ENCODE data around the gene HOXD8. TPM values are rescaled to one million over a fixed set of nuclear protein-coding genes. Genes with fewer than 3 reads are reported as not detected.
A peak's percentile ranks its signal among the peaks of the same experiment; 100 is the strongest.

HOXD8 gene
- total RNA-seq, 1 donor from 2014 or later, result 13.3 TPM

DNA sequence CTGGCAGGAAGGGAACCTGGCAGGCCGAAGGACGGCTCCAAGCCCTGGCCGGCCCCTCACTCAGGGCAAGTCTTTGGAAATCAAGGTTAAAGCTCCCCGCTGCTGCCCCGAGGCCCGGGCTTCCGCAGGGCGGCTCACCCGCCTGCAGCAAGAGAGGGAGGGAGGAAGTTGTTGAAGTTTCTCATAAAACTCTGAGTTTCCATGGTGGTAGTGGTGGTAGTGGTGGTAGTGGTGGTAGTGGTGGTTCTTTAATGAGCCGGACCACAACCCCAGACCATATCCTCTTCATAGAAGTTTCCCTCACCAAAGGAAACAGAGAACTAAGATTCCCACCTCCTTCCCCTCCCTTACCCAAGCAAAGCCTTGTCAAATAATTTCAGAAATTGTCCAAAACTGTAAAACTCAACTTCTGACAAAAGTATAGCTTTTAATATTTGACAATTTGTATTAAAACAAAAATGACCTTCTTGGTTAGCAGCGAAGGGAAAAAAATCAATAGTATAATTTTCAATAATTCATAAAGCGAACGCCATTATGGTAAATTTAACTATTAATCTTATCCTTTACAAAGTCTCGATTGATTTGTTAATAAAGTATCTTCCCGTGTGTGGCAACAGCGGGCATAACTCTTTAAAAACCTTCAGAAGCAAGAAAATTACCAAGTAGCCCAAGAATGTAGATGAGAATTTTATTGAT is 14.4 kb upstream of the HOXD8 start:
- DNase-seq (ENCODE audit: low spot score), result no peak

DNA sequence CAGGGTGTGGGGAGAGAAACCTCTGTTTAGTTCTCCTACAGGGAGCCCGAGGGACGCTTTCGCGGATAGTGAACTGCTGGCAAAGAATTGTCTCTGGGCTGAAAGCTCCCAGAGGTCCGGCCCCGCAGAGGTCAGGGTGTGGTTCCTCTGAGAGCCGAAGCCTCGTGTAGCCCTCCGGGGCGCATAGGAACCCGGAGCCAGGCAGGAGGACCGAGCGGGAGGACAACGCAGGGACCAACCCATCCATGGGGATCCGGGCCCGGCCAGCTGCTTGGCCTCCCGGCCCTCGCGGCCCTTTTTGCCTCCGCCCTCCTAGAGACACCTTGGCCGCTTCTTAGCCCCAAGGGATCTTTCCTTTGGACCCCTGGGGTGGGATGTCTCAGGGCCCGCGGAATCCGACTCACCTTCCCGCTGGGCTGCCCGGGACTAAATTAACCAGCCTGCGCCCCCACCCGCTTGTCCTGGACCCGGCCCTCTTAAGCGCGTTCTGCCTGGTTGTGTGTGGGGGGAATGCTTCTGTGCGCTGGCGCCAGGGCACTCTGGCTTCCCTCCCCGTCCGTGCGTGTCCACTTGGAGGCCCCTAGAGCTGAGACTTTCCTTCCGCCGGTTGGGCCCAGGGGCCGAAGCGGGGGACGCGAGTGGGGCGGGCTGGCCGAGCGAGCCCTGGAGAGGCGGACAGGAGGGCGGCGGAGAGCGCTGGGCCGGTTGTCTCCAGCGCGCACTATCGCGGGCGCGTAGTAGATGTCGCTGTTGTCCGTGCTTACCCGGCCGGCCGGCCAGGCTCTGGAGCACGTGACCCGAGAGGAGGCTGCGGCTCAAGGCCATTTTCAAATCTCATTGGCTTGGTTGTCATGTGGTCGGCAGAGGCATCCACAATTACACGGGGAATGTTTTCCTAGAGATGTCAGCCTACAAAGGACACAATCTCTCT is 13.4 kb upstream of the HOXD8 start, which contains the start of gene HOXD10:
HOXD10 (plus strand) TSS at position 896 of the 931 bp plus-strand sequence. CDS start 56 bp downstream, outside the sequence.
- DNase-seq (ENCODE audit: low spot score), result peak; percentile 90

DNA sequence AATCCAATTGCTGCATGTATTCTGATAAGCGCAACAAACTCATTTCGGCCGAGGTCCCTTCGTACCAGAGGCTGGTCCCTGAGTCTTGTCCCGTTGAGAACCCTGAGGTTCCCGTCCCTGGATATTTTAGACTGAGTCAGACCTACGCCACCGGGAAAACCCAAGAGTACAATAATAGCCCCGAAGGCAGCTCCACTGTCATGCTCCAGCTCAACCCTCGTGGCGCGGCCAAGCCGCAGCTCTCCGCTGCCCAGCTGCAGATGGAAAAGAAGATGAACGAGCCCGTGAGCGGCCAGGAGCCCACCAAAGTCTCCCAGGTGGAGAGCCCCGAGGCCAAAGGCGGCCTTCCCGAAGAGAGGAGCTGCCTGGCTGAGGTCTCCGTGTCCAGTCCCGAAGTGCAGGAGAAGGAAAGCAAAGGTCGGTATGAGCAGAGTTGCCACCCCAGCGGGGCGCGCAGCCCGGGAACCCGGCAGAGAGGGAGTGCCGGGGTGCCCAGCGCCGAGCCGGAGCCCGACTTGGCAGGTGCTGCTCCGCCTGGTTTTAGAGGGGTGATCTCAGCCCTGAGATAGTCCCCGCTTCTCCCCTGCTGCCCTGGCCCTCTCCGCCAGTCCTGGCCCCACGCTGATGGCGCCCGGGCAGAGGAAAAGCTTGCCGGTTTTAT is 12.2 kb upstream of the HOXD8 start:
- DNase-seq (ENCODE audit: low spot score), result peak; percentile 82

DNA sequence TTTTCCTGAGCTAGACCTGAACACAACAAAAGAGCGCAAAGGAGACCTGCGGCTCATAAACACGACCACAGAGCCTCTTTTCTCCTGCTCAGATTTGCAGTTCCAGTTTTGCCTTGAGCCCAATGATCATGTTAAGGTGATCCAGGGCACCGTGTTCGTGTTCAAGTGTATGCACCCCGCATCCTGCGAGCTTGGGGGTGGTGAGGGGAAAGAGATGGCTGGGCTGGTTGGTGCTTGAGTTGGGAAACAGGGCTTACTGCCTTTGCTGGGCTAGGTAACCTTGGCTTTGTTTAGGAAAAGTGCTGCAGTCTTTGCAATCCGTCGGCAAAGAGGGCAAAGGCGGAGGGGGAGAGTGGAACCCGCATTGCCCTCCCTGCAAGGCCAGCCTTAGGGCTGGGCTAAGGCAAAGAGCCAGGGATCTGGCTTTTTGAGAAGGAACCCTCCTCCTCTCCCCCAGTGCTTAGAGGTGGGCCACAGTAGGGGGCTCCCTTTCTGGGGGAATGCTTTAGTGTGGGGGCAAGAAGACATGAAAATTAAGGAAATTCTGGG is 11.6 kb upstream of the HOXD8 start:
- peak; percentile 84 for DNase-seq (ENCODE audit: low spot score)

DNA sequence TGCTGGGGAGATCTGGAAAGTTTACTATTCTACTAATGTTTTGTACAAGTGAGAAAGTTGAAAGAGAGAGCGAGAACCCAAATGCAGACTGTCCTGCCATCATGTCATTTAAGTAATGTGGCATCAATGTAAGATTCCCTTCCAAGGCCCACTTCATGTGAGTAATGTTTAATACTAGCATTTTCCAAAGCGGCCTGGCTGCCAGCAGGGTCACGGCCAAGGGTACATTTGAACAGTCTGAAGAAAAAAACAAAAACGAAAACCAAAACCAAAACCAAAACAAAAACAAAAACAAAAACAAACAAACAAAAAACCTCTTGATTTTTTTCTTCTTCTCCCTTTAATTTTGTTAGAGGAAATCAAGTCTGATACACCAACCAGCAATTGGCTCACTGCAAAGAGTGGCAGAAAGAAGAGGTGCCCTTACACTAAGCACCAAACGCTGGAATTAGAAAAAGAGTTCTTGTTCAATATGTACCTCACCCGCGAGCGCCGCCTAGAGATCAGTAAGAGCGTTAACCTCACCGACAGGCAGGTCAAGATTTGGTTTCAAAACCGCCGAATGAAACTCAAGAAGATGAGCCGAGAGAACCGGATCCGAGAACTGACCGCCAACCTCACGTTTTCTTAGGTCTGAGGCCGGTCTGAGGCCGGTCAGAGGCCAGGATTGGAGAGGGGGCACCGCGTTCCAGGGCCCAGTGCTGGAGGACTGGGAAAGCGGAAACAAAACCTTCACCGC is 10.7 kb upstream of the HOXD8 start:
- DNase-seq (ENCODE audit: low spot score), result peak; percentile 55

DNA sequence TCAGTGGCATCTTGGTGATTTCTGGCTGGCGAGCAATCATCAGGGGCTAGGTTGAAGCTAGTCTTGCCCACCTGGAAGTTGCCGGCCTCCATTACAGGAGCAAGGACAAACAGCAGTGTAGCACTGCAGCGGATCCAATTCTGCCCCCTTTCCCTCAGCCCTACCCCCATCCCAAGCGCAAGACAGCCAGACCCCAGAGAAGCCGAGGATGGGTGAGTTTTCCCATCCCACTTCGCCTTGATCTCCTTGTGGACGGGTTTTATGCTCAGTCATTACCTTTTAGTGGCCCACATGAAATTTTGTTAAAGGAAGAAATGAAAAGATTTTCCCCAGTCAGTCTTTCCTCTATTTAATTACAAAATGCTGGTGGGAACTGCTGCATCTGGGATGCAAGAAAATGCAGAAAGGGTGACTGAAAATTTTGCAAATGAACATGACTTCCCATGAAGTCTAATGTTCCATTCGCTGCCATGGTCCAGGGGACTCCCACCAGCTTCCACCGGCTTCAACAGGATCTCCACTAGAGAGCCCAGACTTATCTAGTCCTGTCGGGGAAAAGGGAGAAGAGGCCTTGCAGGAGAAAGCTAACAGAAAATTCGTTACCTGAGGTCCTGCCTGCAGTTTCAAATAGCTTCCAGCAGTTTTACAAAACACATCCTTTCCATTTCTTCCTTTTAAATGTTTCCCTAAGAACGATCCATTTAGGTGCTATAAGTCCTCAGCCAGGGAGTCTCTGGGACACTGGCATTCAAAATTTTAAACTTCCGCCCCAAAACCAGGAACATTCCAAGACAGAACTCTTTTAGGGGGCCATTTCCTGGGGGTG is 8.9 kb upstream of the HOXD8 start:
- DNase-seq (ENCODE audit: low spot score), result no peak

DNA sequence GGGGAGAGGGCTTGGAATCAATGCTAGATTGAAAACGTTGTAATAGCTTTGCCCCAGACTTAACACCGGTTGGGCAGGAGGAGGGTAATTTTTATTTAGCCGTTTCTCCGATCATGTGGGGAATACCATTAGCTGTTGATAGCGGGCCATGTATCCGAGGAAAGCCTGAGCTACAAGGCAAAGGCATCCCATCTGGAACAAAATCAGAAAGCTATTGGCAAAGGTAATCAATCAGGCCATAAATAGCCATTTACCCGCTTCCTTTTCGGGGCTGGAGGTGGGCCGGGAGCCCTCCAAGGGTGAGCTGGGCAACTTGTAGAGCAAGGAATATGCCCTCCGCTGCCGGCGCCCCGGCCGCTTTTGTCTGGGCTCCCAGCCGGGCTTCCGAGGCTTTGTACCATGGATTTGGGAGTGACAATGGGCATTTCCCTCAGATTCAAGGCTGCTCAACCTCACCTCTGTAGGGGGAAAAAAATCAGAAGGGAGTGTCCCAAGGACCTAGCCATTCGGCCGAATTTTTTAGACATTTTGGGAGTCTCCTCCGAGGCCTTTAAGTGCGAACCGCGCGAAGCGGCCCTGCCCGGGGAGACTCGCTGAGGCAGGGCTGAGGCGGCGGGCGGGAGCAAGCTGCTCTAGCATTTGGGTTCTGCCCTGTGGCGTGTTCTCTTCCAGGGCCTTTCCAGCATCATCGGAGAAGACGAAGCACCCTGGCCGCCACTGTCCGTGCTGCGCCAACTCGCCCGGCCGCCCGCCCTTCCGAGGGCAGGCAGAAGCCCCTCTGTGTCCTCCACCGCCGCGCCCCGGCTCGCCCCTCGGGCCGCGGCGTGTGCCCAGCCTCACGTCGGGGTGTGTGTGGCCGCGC is 8.1 kb upstream of the HOXD8 start:
- DNase-seq (ENCODE audit: low spot score), result peak; percentile 81

DNA sequence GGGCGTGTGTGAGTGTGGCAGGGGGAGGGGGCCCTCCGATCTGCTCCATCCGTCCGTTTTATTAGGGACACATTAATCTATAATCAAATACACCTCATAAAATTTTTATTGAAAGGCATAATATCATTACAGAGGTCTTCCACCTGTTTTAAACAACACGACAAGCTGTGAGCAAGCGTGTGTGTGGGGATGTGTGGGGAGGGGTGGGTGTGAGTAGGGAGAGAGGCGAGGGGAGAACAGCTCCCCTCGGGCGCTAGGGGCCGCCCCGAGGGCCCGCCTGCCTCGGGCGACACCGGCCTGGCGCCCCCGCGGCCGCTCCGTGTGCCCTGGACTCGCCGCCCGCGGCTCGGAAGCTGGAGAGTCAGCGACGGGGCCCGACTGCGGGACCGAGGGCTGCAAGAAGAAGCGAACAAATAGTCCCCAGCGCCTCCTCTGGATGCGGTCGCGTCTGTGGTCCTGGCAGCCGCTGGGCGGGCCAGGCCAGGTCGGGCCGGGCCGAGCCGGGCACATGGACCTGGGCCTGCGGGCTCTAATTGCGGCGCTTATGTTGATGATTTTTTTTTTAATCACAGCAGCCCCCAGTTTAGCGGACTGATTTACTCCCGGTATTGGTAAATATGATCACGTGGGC is 7.3 kb upstream of the HOXD8 start:
- no peak for DNase-seq (ENCODE audit: low spot score)

DNA sequence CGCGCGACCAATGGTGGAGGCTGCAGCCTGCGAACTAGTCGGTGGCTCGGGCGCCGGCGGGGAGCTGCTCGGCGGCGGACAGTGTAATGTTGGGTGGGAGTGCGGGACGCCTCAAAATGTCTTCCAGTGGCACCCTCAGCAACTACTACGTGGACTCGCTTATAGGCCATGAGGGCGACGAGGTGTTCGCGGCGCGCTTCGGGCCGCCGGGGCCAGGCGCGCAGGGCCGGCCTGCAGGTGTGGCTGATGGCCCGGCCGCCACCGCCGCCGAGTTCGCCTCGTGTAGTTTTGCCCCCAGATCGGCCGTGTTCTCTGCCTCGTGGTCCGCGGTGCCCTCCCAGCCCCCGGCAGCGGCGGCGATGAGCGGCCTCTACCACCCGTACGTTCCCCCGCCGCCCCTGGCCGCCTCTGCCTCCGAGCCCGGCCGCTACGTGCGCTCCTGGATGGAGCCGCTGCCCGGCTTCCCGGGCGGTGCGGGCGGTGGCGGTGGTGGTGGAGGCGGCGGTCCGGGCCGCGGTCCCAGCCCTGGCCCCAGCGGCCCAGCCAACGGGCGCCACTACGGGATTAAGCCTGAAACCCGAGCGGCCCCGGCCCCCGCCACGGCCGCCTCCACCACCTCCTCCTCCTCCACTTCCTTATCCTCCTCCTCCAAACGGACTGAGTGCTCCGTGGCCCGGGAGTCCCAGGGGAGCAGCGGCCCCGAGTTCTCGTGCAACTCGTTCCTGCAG is 6.7 kb upstream of the HOXD8 start, which contains the start of gene HOXD9:
HOXD9 (plus strand) TSS at position 37 of the 728 bp plus-strand sequence; CDS start at position 87, 50 bp downstream.
- DNase-seq (ENCODE audit: low spot score), result peak; percentile 91

DNA sequence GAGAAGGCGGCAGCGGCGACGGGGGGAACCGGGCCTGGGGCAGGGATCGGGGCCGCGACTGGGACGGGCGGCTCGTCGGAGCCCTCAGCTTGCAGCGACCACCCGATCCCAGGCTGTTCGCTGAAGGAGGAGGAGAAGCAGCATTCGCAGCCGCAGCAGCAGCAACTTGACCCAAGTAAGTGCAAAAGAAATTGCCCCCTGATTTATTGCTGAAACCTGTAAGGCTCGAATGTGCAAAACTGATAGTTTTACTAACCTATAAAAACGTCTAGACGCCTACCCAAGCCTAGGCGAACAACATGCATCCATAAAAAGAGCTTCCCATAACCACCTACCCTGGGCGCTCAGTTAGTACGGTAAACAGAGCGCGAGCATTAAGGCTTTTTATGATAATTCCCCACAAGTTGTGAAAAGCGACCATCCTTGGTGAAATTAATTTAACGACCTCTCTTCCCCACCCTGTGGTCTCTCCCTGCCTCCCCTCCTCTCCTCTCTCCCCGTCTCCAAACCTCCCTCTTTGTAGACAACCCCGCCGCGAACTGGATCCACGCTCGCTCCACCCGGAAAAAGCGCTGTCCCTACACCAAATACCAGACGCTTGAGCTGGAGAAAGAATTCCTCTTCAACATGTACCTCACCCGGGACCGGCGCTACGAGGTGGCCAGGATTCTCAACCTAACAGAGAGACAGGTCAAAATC is 5.9 kb upstream of the HOXD8 start:
- no peak for DNase-seq (ENCODE audit: low spot score)

DNA sequence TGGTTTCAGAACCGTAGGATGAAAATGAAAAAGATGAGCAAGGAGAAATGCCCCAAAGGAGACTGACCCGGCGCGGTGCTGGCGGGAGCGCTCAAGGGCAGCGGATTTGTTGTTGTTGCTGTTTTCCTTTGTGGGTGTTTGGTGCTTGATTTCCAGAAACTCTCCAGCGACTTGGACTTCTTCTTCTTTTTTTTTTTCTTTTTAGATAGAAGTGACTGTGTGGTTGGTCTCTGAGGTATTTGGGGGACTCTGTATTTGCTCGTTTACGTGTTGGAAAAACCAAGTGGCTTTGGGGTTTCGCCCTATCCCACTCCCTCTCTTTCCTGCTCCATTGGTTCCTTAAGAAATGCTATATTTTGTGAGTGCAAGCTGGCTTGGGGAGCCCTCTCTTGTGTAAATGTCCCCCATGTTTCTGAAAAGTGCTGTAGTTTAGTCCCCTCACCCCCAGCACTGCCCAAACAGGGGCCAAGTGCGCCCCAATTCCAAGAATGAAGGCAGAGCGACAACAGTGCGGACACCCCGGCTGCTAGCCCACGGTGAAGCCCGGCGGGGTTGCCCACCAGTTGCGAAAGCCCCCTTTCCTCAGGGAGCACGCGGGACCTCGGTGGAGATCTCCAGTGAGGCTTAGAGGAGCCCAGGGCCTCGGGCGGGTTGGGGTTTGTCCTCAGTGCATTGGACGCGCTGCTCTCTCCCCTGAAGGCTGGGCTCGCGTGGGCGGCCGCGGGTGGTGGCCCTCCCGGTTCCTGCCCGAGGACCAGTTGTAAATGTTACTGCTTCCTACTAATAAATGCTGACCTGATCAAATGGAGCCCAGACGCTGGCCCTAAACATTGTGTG is 5.2 kb upstream of the HOXD8 start:
- peak; percentile 78 for DNase-seq (ENCODE audit: low spot score)

DNA sequence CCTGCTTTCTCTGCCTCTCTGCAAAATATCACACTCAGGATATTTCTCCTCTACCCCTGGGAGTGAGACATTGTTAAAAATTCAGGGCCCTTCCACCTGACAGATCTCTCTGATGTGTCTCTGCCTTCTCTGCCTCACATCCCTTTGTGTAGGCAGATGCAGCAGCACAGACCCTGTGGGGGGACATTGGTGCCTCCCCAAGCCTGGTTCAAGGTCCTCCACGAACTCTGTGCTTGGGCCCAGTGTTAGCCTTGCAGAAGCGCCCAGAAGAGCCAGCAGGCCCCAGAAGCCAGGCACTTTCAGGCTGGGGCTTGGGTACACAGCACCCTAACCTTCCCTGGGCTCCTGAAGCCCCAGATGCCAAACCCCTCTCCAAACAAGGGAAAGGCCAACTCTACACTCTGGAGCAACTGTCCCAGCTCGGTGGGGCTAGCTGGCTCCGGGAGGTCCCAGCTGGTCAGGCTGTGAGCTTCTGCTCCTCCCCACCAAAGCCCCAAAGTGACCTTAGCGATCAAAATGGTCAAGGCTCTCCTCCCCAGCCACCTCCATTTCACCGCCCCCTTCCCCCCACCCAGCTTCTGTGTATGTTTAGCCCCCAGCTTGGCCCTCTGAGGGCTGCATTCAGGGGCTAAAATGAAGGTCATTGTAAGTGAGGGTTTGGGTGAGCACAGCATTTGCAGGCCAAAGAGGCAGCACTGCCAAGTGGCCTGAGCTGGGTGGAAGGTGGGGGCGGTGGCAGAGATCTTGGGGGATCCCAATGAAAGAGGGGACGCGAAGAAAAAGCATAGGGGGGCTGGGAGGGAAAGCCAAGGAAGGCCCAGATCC is 4.3 kb upstream of the HOXD8 start:
- peak; percentile 65 for DNase-seq (ENCODE audit: low spot score)

DNA sequence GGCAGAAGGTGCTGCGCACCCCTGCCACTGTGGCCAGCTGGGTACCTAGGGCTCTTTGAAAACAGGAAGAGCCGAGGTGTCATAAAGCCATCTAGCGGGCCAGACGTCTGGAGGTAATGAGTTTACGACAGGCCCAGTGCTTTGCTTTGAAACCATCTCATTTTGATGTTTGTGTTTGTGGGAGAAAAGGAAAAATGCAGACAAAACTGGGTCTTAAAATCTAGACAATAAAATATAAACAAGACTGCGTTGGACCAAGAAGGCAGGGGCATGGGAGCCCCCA is 3.8 kb upstream of the HOXD8 start:
- DNase-seq (ENCODE audit: low spot score), result no peak

DNA sequence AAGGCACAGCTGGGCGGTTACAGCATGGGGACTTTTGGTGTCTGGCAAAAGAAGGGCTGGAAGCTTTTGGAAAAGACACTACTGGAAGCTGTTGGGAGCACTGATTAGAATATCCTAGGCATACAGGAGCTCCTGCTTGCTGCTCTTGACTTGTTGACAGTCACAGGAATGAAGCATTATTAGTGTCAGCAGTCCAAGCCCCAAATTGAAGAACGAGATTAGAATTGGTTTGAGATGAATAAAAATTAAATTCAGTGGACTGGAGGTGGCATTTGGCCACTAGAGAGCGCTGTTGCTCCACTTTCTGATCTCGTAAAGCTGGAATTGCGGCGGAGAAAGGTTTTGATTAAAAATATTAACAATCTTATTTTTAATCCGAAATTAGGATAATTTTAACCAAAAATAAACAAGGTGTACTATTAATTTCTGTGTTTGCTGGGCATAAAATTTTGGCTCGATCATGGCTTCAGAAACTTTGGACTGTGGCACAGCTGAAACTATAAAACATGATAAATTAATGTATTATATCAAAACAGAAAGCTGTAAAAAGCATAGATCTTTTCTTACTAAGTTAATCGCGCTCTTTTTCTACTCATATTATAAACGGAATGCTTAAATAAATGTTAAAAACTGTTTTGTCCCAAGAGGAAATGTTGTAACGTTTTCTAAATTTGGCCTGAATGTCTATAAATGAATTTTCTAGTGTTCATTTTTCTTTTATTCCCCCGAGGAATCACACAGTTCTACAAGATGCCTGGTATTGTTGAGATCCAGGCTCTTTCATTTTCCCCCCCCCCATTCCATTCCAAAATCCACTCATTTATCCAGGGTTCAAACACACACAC is 2.4 kb upstream of the HOXD8 start:
- DNase-seq (ENCODE audit: low spot score), result no peak

DNA sequence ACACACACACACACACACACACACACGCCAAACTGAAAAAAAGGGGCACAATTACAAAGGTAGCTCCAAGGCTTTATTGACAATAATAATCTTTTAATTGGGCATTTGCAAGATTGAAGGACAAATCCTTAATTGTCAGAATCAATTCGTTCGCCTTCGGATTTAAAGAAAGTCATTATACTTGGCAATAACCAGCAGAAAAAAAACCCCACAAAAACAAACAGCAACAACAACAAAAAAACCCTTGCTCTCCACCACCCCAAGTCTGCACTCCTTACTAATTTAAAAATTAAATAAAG is 1.8 kb upstream of the HOXD8 start:
- no peak for DNase-seq (ENCODE audit: low spot score)

All from mesenteric fat pad (tissue), 1 donor.